Measurements from ENCODE around the gene LRRK1. TPM values are rescaled to one million over a fixed set of nuclear protein-coding genes. Genes with fewer than 3 reads are reported as not detected.

The LRRK1 gene
- total and polyA plus RNA-seq, 2 of the 4 experiments (the other 2 are of a cell fraction), result 3.0 to 5.8 TPM

DNA sequence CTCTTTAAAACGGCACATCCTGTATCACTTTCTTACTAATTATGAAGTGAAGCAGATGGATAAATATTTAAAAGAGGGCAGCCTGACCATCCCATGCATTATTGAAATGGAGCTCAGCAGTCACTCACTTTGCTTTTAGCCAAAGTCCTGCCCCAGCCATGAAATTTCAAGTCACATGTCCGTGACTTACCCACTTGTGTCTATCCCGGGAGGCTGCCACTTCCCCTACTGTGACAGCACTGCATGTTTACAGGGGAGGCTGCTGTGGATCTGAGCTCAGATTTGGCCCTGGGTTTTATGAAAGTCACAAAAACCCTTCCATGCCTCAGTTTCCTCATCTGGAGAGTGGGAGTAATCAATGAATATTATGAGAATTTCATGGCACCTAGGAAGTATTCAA lies 17.9 kb upstream of the LRRK1 start:
- Histone ChIP-seq H3K79me1 (ENCODE audit: low read depth in 1 of 2, low read length in 2 of 2) (no peaks in the 10 kb centered on the region), H3K27me3 (ENCODE audit: control insufficient read depth, insufficient read depth, low read length) (no peaks in the 10 kb centered on the region), H2AFZ (replicated peaks; ENCODE audit: low read length, poor library complexity) (no peak overlapping the region), H2AK5ac (ENCODE audit: low read depth, low read length) (no peak overlapping the region), H3K56ac (ENCODE audit: extremely low read depth, insufficient read depth, low read length) (no peak overlapping the region), H3K4me3 (ENCODE audit: insufficient read depth, low read depth, low read length) (no peak overlapping the region), H3K4me1 (ENCODE audit: control insufficient read depth, insufficient read depth, low read length) (peaks cover 5% of the 10 kb centered on the region), H3K9ac (ENCODE audit: low read depth, low read length) (no peak overlapping the region), H3K9me3 (ENCODE audit: control insufficient read depth, insufficient read depth, low read length) (no peaks in the 10 kb centered on the region), H2BK15ac (ENCODE audit: low read depth, low read length) (no peak overlapping the region), H3K18ac (ENCODE audit: low read depth, low read length) (no peak overlapping the region), H2AK9ac (replicated peaks; ENCODE audit: low read depth, low read length, poor library complexity) (no peak overlapping the region), H3K4ac (ENCODE audit: low read depth, low read length) (no peak overlapping the region), H2BK120ac (ENCODE audit: low read depth, low read length) (no peak overlapping the region), H3K14ac (replicated peaks; ENCODE audit: low read depth, low read length) (no peak overlapping the region), H2BK5ac (ENCODE audit: low read depth, low read length, poor library complexity, severe bottlenecking) (no peak overlapping the region), H4K91ac (ENCODE audit: insufficient read depth, low read depth, low read length) (no peak overlapping the region), H3K27ac (ENCODE audit: insufficient read depth, low read length) (no peak overlapping the region), H4K20me1 (ENCODE audit: insufficient read depth, low read length) (no peaks in the 10 kb centered on the region), H3K23ac (ENCODE audit: low read depth, low read length) (no peak overlapping the region), H2BK20ac (ENCODE audit: low read depth, low read length) (no peak overlapping the region), H4K8ac (ENCODE audit: low read depth in 2 of 2, low read length in 2 of 2) (no peak overlapping the region), H3K9me1 (ENCODE audit: insufficient read depth, low read length) (peaks cover 7% of the 10 kb centered on the region), H3K4me2 (ENCODE audit: low read depth, low read length) (no peak overlapping the region), H4K5ac (ENCODE audit: low read depth, low read length) (no peak overlapping the region), H3K36me3 (ENCODE audit: control insufficient read depth, insufficient read depth, low read length) (no peaks in the 10 kb centered on the region)
- ChIA-PET POLR2A (ENCODE audit: unreplicated experiment) (no interaction called here), CTCF (no interaction called here)
- BruUV-seq (replicated peaks), result no TSS peak
- DNase-seq (no peak), ATAC-seq (ENCODE audit: low read depth) (no peak)
- no CpG with 5 or more reads among the region's 3 CpGs for WGBS, 2 experiments (ENCODE audit: extremely low coverage in 2 of 2, insufficient read length in 1 of 2)
- in situ Hi-C loops (cut with MboI; ENCODE audit: low sequenced_read_pairs) (loop anchor here (25.0 kb wide), 1 partner anchor 361 kb away; the partner anchor contains the start of gene CHSY1), intact Hi-C loops (cut with micrococcal nuclease) (no loop called here), dilution Hi-C loops (cut with HindIII; ENCODE audit: low sequenced_read_pairs, unreplicated experiment) (no loop called here)
- TF ChIP-seq CHD1 (IDR thresholded peaks at IDR 0.05; ENCODE audit: low read depth, low read length) (no peak), MAZ (IDR thresholded peaks at IDR 0.05; ENCODE audit: borderline replicate concordance, low read depth, low read length) (no peak), RAD21 (IDR thresholded peaks at IDR 0.05; ENCODE audit: low read length) (no peak), SMC3 (IDR thresholded peaks at IDR 0.05; ENCODE audit: low read depth, low read length) (no peak), CEBPB (IDR thresholded peaks at IDR 0.05; ENCODE audit: low read depth, low read length) (no peak), MAFK (IDR thresholded peaks at IDR 0.05; ENCODE audit: low read depth, low read length) (no peak), RCOR1 (IDR thresholded peaks at IDR 0.05; ENCODE audit: insufficient replicate concordance, low read length) (no peak)
